DOHH2 (cell line): Measurements from ENCODE around the gene SPOCK2.

ENCODE experiments used
- EZH2phosphoT487 ChIP-seq: fragments of 200-600 bp; sonication (generic); IDR thresholded peaks from 2 replicates; pipeline ENCODE4 v1.6.1; 2017; ENCODE audit warnings: borderline replicate concordance, mild to moderate bottlenecking, antibody characterized with exemption, low read length, moderate library complexity, mixed read lengths
- TF ChIP-seq, protein P1 (sequence below): fragments of 200-600 bp; sonication (generic); IDR thresholded peaks from one replicate; pipeline ENCODE4 v1.5.1; 2014; ENCODE audit warnings: antibody characterized with exemption, mild to moderate bottlenecking, low read depth, low read length; ENCODE audit not compliant: poor library complexity, severe bottlenecking

DNA sequence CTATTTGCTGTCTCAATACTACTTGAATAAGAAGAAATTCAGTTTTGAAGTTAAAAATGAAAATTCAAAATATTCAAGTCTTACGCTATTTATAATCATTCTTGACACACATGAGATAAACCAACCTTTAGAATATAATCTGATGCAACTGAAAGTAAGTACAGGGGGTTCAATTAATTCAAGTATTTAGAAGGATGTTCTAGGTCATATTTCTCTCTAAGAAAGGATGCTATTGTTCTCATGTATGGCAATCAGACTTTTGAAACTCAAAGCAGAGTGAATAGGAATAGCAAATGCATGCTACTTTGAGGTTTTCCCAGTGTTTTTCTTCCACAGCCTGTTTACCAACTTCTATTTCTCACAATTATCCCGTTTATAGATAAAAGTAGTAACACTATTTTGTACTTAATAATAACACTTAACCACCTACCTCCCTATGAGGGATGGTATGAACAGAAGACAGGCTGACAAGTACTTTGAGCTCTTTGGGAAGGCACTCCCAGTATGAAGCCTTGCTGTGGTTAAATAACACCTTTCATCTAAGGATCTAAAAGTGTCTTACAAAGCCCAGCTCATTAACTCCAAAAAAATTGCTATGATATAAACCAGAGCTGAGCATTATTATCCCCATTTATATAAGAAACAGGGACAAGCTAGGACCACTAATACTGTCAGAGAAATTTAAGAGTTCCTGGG, 18.0 kb upstream of the SPOCK2 start:
- TF ChIP-seq, protein P1, sequence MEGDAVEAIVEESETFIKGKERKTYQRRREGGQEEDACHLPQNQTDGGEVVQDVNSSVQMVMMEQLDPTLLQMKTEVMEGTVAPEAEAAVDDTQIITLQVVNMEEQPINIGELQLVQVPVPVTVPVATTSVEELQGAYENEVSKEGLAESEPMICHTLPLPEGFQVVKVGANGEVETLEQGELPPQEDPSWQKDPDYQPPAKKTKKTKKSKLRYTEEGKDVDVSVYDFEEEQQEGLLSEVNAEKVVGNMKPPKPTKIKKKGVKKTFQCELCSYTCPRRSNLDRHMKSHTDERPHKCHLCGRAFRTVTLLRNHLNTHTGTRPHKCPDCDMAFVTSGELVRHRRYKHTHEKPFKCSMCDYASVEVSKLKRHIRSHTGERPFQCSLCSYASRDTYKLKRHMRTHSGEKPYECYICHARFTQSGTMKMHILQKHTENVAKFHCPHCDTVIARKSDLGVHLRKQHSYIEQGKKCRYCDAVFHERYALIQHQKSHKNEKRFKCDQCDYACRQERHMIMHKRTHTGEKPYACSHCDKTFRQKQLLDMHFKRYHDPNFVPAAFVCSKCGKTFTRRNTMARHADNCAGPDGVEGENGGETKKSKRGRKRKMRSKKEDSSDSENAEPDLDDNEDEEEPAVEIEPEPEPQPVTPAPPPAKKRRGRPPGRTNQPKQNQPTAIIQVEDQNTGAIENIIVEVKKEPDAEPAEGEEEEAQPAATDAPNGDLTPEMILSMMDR: no peak
- TF ChIP-seq EZH2phosphoT487: no peak
